ENCODE results near the gene NCBP2. TPM values are rescaled to one million over a fixed set of nuclear protein-coding genes. Genes with fewer than 3 reads are reported as not detected.

NCBP2 gene
- total and polyA plus RNA-seq, 2 experiments from 2014 or later = 78.4 to 98.9 TPM

DNA sequence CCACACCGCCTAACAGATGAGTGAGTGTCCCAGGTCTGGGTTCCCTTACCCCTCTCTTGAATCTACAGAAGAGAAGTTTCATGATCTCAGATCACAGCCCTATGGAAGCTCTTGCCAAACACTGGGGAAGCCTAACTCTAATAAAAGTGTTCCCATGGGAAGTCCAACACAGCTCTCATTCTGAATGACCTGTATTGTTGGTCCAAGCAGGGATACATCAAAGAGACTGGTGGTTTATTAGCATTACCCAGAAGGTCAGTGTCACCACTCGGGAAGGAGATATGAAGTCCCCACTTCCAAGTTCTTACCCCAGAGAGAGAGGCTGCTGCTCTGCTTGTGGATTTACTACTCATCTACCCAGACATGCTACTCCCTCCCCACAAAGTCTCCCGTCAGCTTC lies 9.0 kb upstream of the NCBP2 start:
- Mint-ChIP-seq H3K27me3 (ENCODE audit: insufficient read depth, low read depth, poor library complexity) (peaks cover 16% of the 10 kb centered on the region), H3K4me3 (no peak overlapping the region), H3K4me1 (no peaks in the 10 kb centered on the region), H3K27ac (no peak overlapping the region), H3K36me3 (ENCODE audit: low read depth) (no peaks in the 10 kb centered on the region), H3K9me3 (no peaks in the 10 kb centered on the region)
- Histone ChIP-seq H3K4me1 (ENCODE audit: insufficient read depth) (no peaks in the 10 kb centered on the region), H3K36me3 (ENCODE audit: insufficient read depth) (no peaks in the 10 kb centered on the region), H3K4me2 (no peak overlapping the region), H3K27me3 (ENCODE audit: insufficient read depth) (no peaks in the 10 kb centered on the region), H3K9me2 (ENCODE audit: insufficient read depth) (no peaks in the 10 kb centered on the region), H3K4me3 (no peak overlapping the region), H4K20me1 (replicated peaks; ENCODE audit: insufficient read depth) (no peaks in the 10 kb centered on the region), H3K27ac (ENCODE audit: low read depth) (no peak overlapping the region), H2AFZ (no peak overlapping the region), H3K79me2 (replicated peaks; ENCODE audit: insufficient read depth) (no peaks in the 10 kb centered on the region), H3F3A (replicated peaks; ENCODE audit: low read depth) (no peaks in the 10 kb centered on the region)
- ATAC-seq = no peak
- TF ChIP-seq, protein P1, sequence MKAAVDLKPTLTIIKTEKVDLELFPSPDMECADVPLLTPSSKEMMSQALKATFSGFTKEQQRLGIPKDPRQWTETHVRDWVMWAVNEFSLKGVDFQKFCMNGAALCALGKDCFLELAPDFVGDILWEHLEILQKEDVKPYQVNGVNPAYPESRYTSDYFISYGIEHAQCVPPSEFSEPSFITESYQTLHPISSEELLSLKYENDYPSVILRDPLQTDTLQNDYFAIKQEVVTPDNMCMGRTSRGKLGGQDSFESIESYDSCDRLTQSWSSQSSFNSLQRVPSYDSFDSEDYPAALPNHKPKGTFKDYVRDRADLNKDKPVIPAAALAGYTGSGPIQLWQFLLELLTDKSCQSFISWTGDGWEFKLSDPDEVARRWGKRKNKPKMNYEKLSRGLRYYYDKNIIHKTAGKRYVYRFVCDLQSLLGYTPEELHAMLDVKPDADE (IDR thresholded peaks at IDR 0.05) = no peak
- TF ChIP-seq CREB1 (CRISPR knock-in tag; IDR thresholded peaks at IDR 0.05; ENCODE audit: low read depth) (no peak), EZH2 (IDR thresholded peaks at IDR 0.05; ENCODE audit: low read depth, unreplicated experiment) (no peak), STAT1 (IDR thresholded peaks at IDR 0.05; ENCODE audit: unreplicated experiment) (no peak), POLR2AphosphoS5 (IDR thresholded peaks at IDR 0.05; ENCODE audit: low read depth) (no peak), EZH2phosphoT487 (IDR thresholded peaks at IDR 0.05; ENCODE audit: unreplicated experiment) (no peak)
- TF ChIP-seq, protein P2, sequence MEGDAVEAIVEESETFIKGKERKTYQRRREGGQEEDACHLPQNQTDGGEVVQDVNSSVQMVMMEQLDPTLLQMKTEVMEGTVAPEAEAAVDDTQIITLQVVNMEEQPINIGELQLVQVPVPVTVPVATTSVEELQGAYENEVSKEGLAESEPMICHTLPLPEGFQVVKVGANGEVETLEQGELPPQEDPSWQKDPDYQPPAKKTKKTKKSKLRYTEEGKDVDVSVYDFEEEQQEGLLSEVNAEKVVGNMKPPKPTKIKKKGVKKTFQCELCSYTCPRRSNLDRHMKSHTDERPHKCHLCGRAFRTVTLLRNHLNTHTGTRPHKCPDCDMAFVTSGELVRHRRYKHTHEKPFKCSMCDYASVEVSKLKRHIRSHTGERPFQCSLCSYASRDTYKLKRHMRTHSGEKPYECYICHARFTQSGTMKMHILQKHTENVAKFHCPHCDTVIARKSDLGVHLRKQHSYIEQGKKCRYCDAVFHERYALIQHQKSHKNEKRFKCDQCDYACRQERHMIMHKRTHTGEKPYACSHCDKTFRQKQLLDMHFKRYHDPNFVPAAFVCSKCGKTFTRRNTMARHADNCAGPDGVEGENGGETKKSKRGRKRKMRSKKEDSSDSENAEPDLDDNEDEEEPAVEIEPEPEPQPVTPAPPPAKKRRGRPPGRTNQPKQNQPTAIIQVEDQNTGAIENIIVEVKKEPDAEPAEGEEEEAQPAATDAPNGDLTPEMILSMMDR (conservative IDR thresholded peaks at IDR 0.05; ENCODE audit: low read depth in 2 of 2) = no peak
- no peak for DNase-seq (ENCODE audit: low spot score)

DNA sequence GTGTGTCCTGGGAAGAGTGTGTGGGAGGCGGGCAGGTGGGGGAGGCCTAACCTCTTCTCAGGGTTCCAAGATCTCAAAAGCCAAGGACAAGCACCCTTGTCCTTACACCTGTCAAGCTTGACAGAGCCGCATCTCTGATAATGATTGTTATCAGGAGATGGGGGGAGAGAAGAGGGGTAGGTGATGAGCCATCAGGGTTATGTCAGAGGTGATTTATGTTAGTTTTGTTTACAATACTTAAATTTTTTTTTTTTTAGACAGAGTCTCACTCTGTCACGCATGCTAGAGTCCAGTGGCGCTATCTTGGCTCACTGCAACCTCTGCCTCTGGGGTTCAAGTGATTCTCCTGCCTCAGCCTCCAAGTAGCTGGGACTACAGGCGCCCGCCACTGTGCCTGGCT lies 7.4 kb upstream of the NCBP2 start:
- H2AFZ ChIP-seq = no peak overlapping the region
- peaks cover 16% of the 10 kb centered on the region for H3K27me3 Mint-ChIP-seq (ENCODE audit: insufficient read depth, low read depth, poor library complexity)
- H3K9me3 Mint-ChIP-seq = no peaks in the 10 kb centered on the region
- ATAC-seq (no peak), DNase-seq (ENCODE audit: low spot score) (no peak)
- no peak overlapping the region for H3K4me2 ChIP-seq
- H3K27ac Mint-ChIP-seq = no peak overlapping the region
- no peaks in the 10 kb centered on the region for H3K36me3 Mint-ChIP-seq (ENCODE audit: low read depth)
- no peaks in the 10 kb centered on the region for H3F3A ChIP-seq (replicated peaks; ENCODE audit: low read depth)
- 0 out of 3 replicates have a peak, but pooled peaks cover 2% of the 10 kb centered on the region for H3K4me1 Mint-ChIP-seq
- H3K27me3 ChIP-seq (ENCODE audit: insufficient read depth) = no peaks in the 10 kb centered on the region
- H3K27ac ChIP-seq (ENCODE audit: low read depth) = no peak overlapping the region
- no peaks in the 10 kb centered on the region for H4K20me1 ChIP-seq (replicated peaks; ENCODE audit: insufficient read depth)
- H3K4me3 ChIP-seq = no peak overlapping the region
- H3K36me3 ChIP-seq (ENCODE audit: insufficient read depth) = no peaks in the 10 kb centered on the region
- no peak overlapping the region for H3K4me3 Mint-ChIP-seq
- H3K9me2 ChIP-seq (ENCODE audit: insufficient read depth) = no peaks in the 10 kb centered on the region
- no peaks in the 10 kb centered on the region for H3K79me2 ChIP-seq (replicated peaks; ENCODE audit: insufficient read depth)
- H3K4me1 ChIP-seq (ENCODE audit: insufficient read depth) = no peaks in the 10 kb centered on the region
- TF ChIP-seq, protein P3, sequence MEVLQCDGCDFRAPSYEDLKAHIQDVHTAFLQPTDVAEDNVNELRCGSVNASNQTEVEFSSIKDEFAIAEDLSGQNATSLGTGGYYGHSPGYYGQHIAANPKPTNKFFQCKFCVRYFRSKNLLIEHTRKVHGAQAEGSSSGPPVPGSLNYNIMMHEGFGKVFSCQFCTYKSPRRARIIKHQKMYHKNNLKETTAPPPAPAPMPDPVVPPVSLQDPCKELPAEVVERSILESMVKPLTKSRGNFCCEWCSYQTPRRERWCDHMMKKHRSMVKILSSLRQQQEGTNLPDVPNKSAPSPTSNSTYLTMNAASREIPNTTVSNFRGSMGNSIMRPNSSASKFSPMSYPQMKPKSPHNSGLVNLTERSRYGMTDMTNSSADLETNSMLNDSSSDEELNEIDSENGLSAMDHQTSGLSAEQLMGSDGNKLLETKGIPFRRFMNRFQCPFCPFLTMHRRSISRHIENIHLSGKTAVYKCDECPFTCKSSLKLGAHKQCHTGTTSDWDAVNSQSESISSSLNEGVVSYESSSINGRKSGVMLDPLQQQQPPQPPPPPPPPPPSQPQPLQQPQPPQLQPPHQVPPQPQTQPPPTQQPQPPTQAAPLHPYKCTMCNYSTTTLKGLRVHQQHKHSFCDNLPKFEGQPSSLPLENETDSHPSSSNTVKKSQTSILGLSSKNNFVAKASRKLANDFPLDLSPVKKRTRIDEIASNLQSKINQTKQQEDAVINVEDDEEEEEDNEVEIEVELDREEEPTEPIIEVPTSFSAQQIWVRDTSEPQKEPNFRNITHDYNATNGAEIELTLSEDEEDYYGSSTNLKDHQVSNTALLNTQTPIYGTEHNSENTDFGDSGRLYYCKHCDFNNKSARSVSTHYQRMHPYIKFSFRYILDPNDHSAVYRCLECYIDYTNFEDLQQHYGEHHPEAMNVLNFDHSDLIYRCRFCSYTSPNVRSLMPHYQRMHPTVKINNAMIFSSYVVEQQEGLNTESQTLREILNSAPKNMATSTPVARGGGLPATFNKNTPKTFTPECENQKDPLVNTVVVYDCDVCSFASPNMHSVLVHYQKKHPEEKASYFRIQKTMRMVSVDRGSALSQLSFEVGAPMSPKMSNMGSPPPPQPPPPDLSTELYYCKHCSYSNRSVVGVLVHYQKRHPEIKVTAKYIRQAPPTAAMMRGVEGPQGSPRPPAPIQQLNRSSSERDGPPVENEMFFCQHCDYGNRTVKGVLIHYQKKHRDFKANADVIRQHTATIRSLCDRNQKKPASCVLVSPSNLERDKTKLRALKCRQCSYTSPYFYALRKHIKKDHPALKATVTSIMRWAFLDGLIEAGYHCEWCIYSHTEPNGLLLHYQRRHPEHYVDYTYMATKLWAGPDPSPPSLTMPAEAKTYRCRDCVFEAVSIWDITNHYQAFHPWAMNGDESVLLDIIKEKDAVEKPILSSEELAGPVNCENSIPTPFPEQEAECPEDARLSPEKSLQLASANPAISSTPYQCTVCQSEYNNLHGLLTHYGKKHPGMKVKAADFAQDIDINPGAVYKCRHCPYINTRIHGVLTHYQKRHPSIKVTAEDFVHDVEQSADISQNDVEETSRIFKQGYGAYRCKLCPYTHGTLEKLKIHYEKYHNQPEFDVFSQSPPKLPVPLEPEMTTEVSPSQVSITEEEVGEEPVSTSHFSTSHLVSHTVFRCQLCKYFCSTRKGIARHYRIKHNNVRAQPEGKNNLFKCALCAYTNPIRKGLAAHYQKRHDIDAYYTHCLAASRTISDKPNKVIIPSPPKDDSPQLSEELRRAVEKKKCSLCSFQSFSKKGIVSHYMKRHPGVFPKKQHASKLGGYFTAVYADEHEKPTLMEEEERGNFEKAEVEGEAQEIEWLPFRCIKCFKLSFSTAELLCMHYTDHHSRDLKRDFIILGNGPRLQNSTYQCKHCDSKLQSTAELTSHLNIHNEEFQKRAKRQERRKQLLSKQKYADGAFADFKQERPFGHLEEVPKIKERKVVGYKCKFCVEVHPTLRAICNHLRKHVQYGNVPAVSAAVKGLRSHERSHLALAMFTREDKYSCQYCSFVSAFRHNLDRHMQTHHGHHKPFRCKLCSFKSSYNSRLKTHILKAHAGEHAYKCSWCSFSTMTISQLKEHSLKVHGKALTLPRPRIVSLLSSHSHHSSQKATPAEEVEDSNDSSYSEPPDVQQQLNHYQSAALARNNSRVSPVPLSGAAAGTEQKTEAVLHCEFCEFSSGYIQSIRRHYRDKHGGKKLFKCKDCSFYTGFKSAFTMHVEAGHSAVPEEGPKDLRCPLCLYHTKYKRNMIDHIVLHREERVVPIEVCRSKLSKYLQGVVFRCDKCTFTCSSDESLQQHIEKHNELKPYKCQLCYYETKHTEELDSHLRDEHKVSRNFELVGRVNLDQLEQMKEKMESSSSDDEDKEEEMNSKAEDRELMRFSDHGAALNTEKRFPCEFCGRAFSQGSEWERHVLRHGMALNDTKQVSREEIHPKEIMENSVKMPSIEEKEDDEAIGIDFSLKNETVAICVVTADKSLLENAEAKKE (CRISPR knock-in tag; IDR thresholded peaks at IDR 0.05) = no peak
- TF ChIP-seq, protein P2 (conservative IDR thresholded peaks at IDR 0.05; ENCODE audit: low read depth in 2 of 2) = no peak
- TF ChIP-seq CREB1 (CRISPR knock-in tag; IDR thresholded peaks at IDR 0.05; ENCODE audit: low read depth) = no peak

Measured in GM23338 (cell line).